SK-N-MC (cell line): ENCODE measurements around the gene CHMP6.
A peak's percentile ranks its signal among the peaks of the same experiment; 100 is the strongest.

Source experiments
- DNase-seq: peaks from one replicate; pipeline ENCODE4 v3.0.0-alpha.2; 2011; ENCODE audit warnings: low read depth, low spot score
- H3K27ac ChIP-seq: fragments of 200-600 bp; sonication (generic); 2 replicates; pipeline ENCODE4 v1.5.1; 2016; ENCODE audit warnings: mixed run types
- H3K36me3 ChIP-seq: fragments of 200-600 bp; sonication (generic); 2 replicates; pipeline ENCODE4 v1.6.1; 2017; ENCODE audit warnings: antibody characterized with exemption, low read length, mixed read lengths; ENCODE audit not compliant: insufficient read depth
- H3K4me3 ChIP-seq: fragments of 200-600 bp; sonication (generic); 2 replicates; pipeline ENCODE4 v1.5.1; 2016
- H3K9ac ChIP-seq: fragments of 200-600 bp; sonication (generic); 2 replicates; pipeline ENCODE4 v1.8.0; 2017; ENCODE audit warnings: mixed run types, mixed read lengths; ENCODE audit not compliant: insufficient read length
- H3K9me3 ChIP-seq: fragments of 200-600 bp; sonication (generic); 2 replicates; pipeline ENCODE4 v1.6.1; 2017; ENCODE audit warnings: low read depth, mild to moderate bottlenecking, antibody characterized with exemption, low read length, moderate library complexity, mixed read lengths
- EZH2 ChIP-seq: fragments of 200-600 bp; sonication (generic); IDR thresholded peaks from one replicate; pipeline ENCODE4 v1.6.1; 2017; ENCODE audit warnings: antibody characterized with exemption
- FOXP2 ChIP-seq: optimal IDR thresholded peaks from 2 replicates; pipeline ENCODE3; 2011; ENCODE audit warnings: mild to moderate bottlenecking, moderate library complexity; ENCODE audit not compliant: insufficient read depth; ENCODE audit errors: extremely low read length, control extremely low read depth
- POLR2AphosphoS5 ChIP-seq: IDR thresholded peaks from 2 replicates; pipeline ENCODE4 v1.6.1; 2012; ENCODE audit warnings: mild to moderate bottlenecking, low read depth, low read length, borderline replicate concordance

Gene CHMP6

DNA sequence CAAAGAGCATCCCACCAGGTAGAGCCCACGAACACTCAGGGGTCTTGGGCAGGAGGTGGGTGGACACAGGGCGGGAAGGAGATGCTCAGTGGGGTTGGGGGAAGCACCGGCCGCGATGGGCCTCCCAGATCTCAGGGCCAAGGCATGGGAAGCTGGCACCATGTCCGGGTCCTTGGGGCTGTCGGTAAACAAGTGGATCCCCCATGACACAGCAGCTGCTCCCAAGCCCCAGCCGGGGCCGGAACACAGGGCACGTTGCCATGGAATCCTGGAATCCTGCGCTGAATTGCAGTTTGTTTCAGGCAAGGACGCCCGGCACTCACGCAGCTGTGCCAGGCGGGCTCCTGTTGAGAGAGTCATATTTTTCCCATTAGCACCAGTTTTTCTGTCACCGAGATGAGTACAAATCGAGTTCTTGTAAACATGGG is 23.0 kb upstream of the CHMP6 start:
- TF ChIP-seq FOXP2 (peak; percentile 54), EZH2 (no peak)
- H3K9me3 ChIP-seq = no peaks in the 10 kb centered on the region
- H3K27ac ChIP-seq = no peak overlapping the region
- DNase-seq = no peak
- H3K36me3 ChIP-seq = no peaks in the 10 kb centered on the region
- H3K4me3 ChIP-seq = no peak overlapping the region
- no peak overlapping the region for H3K9ac ChIP-seq

DNA sequence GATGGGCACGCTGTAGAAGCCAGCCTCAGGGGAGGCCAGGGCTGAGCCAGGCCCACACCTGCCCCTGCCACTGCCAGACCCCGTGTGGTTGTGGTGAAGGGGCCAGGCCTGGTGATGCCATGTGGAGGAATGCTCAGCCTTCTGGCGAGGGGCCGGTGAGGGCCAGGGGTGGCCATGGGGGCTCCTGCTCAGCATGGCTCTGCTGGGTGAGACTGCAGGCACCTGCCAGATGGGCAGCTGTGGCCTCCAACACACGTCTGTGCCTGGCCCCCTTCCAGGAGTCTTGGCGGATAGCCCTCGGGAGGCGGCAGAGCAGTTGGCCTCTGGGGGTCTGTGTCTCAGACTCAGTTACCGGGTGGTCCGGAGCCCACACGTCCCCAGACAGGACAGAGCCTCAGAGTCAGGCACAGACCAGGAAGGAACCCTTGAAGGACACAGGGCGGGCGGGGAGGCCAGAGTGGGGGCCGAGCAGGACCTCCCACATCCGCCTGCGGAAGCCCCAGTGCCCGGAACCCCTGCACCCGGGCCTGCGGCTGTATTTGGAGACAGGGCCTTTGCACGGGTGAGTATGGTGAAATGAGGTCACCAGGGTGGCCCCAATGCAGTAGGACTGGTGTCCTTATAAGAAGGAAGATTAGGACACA is 22.5 kb upstream of the CHMP6 start:
- Histone ChIP-seq H3K36me3 (no peaks in the 10 kb centered on the region), H3K9me3 (no peaks in the 10 kb centered on the region), H3K4me3 (no peak overlapping the region), H3K27ac (no peak overlapping the region), H3K9ac (no peak overlapping the region)
- DNase-seq = no peak
- TF ChIP-seq FOXP2 (no peak), EZH2 (no peak), POLR2AphosphoS5 (no peak)

DNA sequence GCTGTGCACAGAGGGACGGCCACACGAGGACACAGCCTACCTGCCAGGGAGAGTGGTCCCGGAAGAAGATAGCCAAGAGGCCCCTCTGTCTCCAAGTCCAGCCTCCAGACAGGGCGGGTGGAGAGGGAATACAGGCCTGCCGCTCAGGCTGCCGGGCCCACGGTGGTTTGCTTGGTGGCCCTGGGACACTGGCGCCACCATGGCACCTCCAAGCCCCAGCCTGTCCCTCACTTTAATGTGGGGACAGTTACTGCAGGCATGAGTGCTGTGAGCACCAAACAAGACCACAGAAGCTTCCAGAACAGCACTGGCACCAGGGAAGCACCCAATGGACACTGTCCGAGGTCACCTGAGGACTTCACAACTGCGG is 22.0 kb upstream of the CHMP6 start:
- Histone ChIP-seq H3K9me3 (no peaks in the 10 kb centered on the region), H3K9ac (no peak overlapping the region), H3K36me3 (no peaks in the 10 kb centered on the region), H3K4me3 (no peak overlapping the region), H3K27ac (no peak overlapping the region)
- TF ChIP-seq FOXP2 (no peak), POLR2AphosphoS5 (no peak), EZH2 (no peak)
- DNase-seq = no peak

DNA sequence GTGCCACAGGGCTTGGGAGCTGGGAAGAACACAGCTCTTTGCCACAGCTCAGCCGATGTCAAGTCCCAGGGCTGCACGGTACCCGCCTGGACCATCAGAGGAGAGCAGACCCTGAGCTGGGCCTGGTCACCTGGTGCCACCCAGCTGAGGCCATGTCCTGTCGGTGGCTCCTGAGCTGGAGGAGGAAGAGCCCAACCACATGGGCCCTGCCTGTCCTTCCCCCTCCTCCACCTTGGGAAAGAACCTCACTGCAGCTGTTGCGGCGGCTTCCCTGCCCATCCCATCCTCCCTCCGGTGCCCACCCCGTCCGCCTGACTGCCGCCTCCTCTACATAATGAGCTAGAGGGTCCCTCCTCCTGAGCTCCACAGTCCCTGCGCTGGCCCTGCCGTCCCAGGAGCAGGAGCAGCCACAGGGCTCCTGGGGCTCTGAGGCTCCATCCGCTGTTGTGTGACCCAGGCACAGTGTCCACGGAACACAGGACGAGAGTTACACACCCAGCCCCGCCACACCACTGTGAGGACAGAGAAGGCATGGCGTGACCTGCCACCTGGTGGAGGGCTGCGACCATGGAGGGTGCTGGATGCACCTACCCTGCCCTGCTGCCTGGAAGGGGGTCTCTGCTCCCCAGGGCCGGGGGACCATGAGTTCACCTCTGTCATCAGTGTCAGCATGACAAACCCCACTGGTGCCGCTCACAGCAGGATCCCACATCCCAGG is 21.4 kb upstream of the CHMP6 start:
- Histone ChIP-seq H3K36me3 (no peaks in the 10 kb centered on the region), H3K4me3 (no peak overlapping the region), H3K9ac (no peak overlapping the region), H3K27ac (no peak overlapping the region), H3K9me3 (no peaks in the 10 kb centered on the region)
- no peak for TF ChIP-seq EZH2
- TF ChIP-seq POLR2AphosphoS5 = no peak
- no peak for TF ChIP-seq FOXP2
- DNase-seq = no peak

DNA sequence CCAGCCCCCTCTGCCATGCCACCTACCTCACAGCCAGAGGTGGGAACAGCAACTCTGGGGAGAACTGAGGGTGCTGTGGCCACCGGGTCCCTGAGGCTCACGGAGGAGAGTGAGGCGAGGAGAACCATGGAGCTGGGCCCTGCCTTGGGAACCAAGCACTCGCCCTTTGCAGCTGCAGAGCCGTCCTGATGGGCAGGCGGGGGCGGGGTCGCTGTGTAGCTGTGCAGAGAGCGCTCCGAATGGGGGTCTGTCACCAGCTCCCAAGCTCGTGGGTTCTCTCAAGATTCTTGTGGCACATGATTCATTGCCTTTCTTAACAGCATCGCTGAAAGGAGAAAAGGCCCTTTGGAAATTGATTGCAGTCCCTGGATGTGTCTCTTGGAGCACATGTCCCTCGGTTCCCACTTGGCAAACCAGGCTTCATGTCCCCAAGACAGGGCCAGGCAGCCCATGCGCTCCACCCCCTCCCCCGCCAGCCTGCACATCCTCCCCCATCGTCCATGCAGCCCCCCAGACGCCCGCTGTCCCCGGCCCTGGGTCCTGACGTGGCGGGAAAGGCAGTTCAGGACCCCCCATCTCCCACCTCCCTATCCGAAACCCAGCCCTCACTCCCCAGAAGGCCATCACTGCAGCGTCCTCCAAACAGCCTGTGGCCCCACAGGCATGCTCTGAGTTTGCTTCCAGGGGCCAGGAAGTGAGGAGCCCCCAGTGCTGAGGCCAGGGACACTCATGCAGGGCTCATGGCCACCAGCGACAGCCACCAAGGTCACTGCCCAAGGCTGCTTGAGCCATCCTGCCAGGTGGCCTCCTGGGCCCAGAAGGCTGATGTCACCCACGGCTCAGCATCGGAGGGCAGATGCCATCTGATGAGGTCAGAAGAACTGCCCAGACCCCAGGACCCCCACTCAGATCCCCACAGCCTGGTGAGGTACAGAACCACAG is 20.6 kb upstream of the CHMP6 start:
- H3K9me3 ChIP-seq = no peaks in the 10 kb centered on the region
- H3K4me3 ChIP-seq = no peak overlapping the region
- no peak overlapping the region for H3K9ac ChIP-seq
- TF ChIP-seq EZH2 (no peak), FOXP2 (no peak), POLR2AphosphoS5 (no peak)
- no peak overlapping the region for H3K27ac ChIP-seq
- H3K36me3 ChIP-seq = no peaks in the 10 kb centered on the region
- DNase-seq = no peak

DNA sequence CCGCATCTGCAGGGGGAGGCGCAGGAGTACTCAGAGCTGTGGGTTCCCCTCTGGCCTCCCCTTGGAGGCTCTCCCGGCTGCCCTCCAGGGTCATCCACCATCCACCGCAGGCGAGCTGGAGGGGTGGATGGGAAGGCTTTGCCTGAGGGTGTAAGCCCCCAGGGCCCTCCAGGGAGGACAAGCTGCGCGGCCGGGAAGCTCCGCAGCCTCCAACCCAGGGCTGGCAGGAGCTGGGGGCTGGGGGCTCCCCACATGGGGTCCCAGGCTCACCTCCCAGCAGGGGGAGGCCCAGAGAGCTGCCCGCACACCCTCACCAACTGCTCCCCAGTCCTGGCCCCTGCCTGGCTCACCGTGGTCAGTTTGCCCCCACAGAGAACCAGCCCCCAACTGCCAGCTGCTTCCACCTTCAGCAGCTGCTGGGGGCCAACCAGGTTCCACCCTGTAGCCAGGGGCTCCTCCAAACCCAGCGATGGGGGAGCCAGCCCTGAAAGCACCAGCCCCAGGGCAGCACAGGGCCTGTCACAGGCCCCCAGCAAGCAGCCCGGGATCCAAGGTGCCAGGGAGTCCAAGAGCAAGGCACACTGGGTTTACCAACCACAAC is 19.8 kb upstream of the CHMP6 start:
- TF ChIP-seq FOXP2 (no peak), EZH2 (no peak), POLR2AphosphoS5 (no peak)
- Histone ChIP-seq H3K4me3 (no peak overlapping the region), H3K36me3 (no peaks in the 10 kb centered on the region), H3K9ac (no peak overlapping the region), H3K27ac (no peak overlapping the region), H3K9me3 (no peaks in the 10 kb centered on the region)
- DNase-seq = no peak

DNA sequence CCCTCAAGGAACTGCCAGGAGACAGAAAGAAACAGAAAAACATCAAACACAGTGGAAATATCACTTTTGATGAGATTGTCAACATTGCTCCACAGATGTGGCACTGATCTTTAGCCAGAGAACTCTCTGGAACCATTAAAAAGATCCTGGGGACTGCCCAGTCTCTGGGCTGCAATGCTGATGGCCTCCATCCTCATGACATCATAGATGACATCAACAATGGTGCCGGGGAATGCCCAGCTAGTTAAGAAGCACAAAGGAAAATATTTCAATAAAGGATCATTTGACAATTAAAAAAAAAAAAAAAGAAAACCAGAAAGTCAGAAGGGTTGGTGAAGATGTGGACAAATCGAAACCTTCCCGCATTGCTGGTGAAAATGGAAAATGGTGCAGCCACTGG is 14.9 kb upstream of the CHMP6 start:
- no peak for DNase-seq
- TF ChIP-seq EZH2 (no peak), POLR2AphosphoS5 (no peak), FOXP2 (no peak)
- Histone ChIP-seq H3K9ac (no peak overlapping the region), H3K9me3 (no peaks in the 10 kb centered on the region), H3K4me3 (no peak overlapping the region), H3K27ac (no peak overlapping the region), H3K36me3 (no peaks in the 10 kb centered on the region)

DNA sequence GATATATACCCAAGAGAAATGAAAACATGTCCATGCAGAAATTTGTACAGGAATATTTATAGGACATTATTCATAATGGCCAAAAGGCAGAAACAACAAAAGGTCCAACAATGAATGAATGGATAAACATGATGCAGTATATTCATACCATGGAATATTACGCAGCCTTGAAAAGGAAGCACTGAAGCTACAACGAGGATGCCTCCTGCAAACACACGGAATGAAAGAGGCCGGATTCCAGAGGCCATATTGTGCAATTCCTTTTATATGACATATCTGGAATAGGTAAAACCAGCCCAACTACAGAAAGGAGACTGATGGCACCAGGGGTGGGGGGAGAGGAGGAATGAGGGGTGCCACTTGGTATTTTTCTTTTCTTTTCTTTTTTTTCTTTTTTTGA is 14.5 kb upstream of the CHMP6 start:
- no peak overlapping the region for H3K4me3 ChIP-seq
- H3K9ac ChIP-seq = no peak overlapping the region
- DNase-seq = no peak
- no peak overlapping the region for H3K27ac ChIP-seq
- TF ChIP-seq EZH2 (no peak), FOXP2 (no peak), POLR2AphosphoS5 (no peak)
- H3K9me3 ChIP-seq = no peaks in the 10 kb centered on the region
- H3K36me3 ChIP-seq = no peaks in the 10 kb centered on the region
